ENCODE results near the gene AKNA. TPM values are rescaled to one million over a fixed set of nuclear protein-coding genes. Genes with fewer than 3 reads are reported as not detected.

Gene AKNA
- polyA plus RNA-seq, 4 donors, result 11.0 to 18.6 (median 14.5) TPM

- DNase-seq (ENCODE audit: low read depth in 4 of 4, low spot score in 2 of 4), result no peak
Observed at GRCh38 chr9:114363424-114363823, 24.4 kb downstream of the AKNA start.

- no peak for DNase-seq (ENCODE audit: low read depth in 4 of 4, low spot score in 2 of 4)
Observed at GRCh38 chr9:114362394-114362793, 25.4 kb downstream of the AKNA start.

- no peak for DNase-seq (ENCODE audit: low read depth in 4 of 4, low spot score in 2 of 4)
Observed at GRCh38 chr9:114361542-114361941, 26.2 kb downstream of the AKNA start.

- DNase-seq (ENCODE audit: low read depth in 4 of 4, low spot score in 2 of 4), result no peak
Observed at GRCh38 chr9:114359801-114360200, 28.0 kb downstream of the AKNA start.

- no peak for DNase-seq (ENCODE audit: low read depth in 4 of 4, low spot score in 2 of 4)
Observed at GRCh38 chr9:114357911-114358328, 29.9 kb downstream of the AKNA start.

- DNase-seq (ENCODE audit: low read depth in 4 of 4, low spot score in 2 of 4), result no peak
Observed at GRCh38 chr9:114357360-114357759, 30.4 kb downstream of the AKNA start.

- no peak for DNase-seq (ENCODE audit: low read depth in 4 of 4, low spot score in 2 of 4)
Observed at GRCh38 chr9:114356792-114357191, 31.0 kb downstream of the AKNA start.

GRCh38 chr9:114355821-114356220 lies 32.0 kb downstream of the AKNA start:
- no peak for DNase-seq (ENCODE audit: low read depth in 4 of 4, low spot score in 2 of 4)

GRCh38 chr9:114351932-114352331 lies 35.9 kb downstream of the AKNA start:
- DNase-seq (ENCODE audit: low read depth in 4 of 4, low spot score in 2 of 4), result no peak

GRCh38 chr9:114350636-114351401 lies 37.0 kb downstream of the AKNA start:
- no peak for DNase-seq (ENCODE audit: low read depth in 4 of 4, low spot score in 2 of 4)

GRCh38 chr9:114349713-114350480 lies 37.9 kb downstream of the AKNA start:
- no peak for DNase-seq (ENCODE audit: low read depth in 4 of 4, low spot score in 2 of 4)

- DNase-seq (ENCODE audit: low read depth in 4 of 4, low spot score in 2 of 4), result peak in 3 of 4 donors; percentile 22 to 50 (median 26)
Observed at GRCh38 chr9:114348906-114349482, 38.8 kb downstream of the AKNA start.

- no peak for DNase-seq (ENCODE audit: low read depth in 4 of 4, low spot score in 2 of 4)
Observed at GRCh38 chr9:114348261-114348905, 39.4 kb downstream of the AKNA start.

GRCh38 chr9:114347675-114348074 lies 40.1 kb downstream of the AKNA start:
- no peak for DNase-seq (ENCODE audit: low read depth in 4 of 4, low spot score in 2 of 4)

GRCh38 chr9:114346146-114346545 lies 41.6 kb downstream of the AKNA start:
- DNase-seq (ENCODE audit: low read depth in 4 of 4, low spot score in 2 of 4), result no peak

GRCh38 chr9:114345493-114346065 lies 42.2 kb downstream of the AKNA start:
- DNase-seq (ENCODE audit: low read depth in 4 of 4, low spot score in 2 of 4), result no peak

GRCh38 chr9:114344692-114345091 lies 43.1 kb downstream of the AKNA start:
- no peak for DNase-seq (ENCODE audit: low read depth in 4 of 4, low spot score in 2 of 4)

GRCh38 chr9:114344188-114344566 lies 43.6 kb downstream of the AKNA start:
- DNase-seq (ENCODE audit: low read depth in 4 of 4, low spot score in 2 of 4), result no peak

- DNase-seq (ENCODE audit: low read depth in 4 of 4, low spot score in 2 of 4), result no peak
Observed at GRCh38 chr9:114343471-114344187, 44.2 kb downstream of the AKNA start.

All from left renal cortex interstitium (tissue), 4 donors.